ENCODE results near the gene SPAG16. TPM values are rescaled to one million over a fixed set of nuclear protein-coding genes. Genes with fewer than 3 reads are reported as not detected.
"Not testable (repeated sequence)": the region's sequence is repeated elsewhere in the genome, so short reads cannot be mapped to it uniquely, and the experiment has no call there.

Gene SPAG16
- total RNA-seq, 1 experiment from 2014 or later: 28.2 TPM

- Histone ChIP-seq H3K4me3 (no peak overlapping the region), H3K36me3 (no peaks in the 10 kb centered on the region), H3K4me1 (no peaks in the 10 kb centered on the region), H3K27ac (no peak overlapping the region), H3K9me3 (replicated peaks) (no peaks in the 10 kb centered on the region), H3K27me3 (no peaks in the 10 kb centered on the region)
- DNase-seq: no peak
These were observed 601.2 kb downstream of the SPAG16 start for GRCh38 chr2:213885485-213885884.

- no peaks in the 10 kb centered on the region for H3K9me3 ChIP-seq (replicated peaks)
- no peaks in the 10 kb centered on the region for H3K36me3 ChIP-seq
- H3K27me3 ChIP-seq: no peaks in the 10 kb centered on the region
- DNase-seq: no peak
- H3K4me3 ChIP-seq: no peak overlapping the region
- no peak overlapping the region for H3K27ac ChIP-seq
- H3K4me1 ChIP-seq: no peaks in the 10 kb centered on the region
These were observed 630.2 kb downstream of the SPAG16 start for GRCh38 chr2:213914510-213914909.

GRCh38 chr2:213920014-213920413 is 635.8 kb downstream of the SPAG16 start:
- H3K36me3 ChIP-seq: no peaks in the 10 kb centered on the region
- no peaks in the 10 kb centered on the region for H3K27me3 ChIP-seq
- no peak overlapping the region for H3K4me3 ChIP-seq
- H3K27ac ChIP-seq: no peak overlapping the region
- no peaks in the 10 kb centered on the region for H3K4me1 ChIP-seq
- no peaks in the 10 kb centered on the region for H3K9me3 ChIP-seq (replicated peaks)
- DNase-seq: no peak

- H3K4me3 ChIP-seq: no peak overlapping the region
- no peaks in the 10 kb centered on the region for H3K9me3 ChIP-seq (replicated peaks)
- H3K4me1 ChIP-seq: no peaks in the 10 kb centered on the region
- no peaks in the 10 kb centered on the region for H3K36me3 ChIP-seq
- no peaks in the 10 kb centered on the region for H3K27me3 ChIP-seq
- H3K27ac ChIP-seq: no peak overlapping the region
- DNase-seq: no peak
These were observed 639.3 kb downstream of the SPAG16 start for GRCh38 chr2:213923543-213923942.

- Histone ChIP-seq H3K36me3 (no peaks in the 10 kb centered on the region), H3K27me3 (no peaks in the 10 kb centered on the region), H3K4me3 (no peak overlapping the region), H3K27ac (no peak overlapping the region), H3K9me3 (replicated peaks) (no peaks in the 10 kb centered on the region), H3K4me1 (no peaks in the 10 kb centered on the region)
- DNase-seq: peak; percentile 6 to 46
These were observed 650.3 kb downstream of the SPAG16 start for GRCh38 chr2:213934560-213934959.

GRCh38 chr2:213958086-213958485 is 673.8 kb downstream of the SPAG16 start:
- Histone ChIP-seq H3K4me3 (no peak overlapping the region), H3K9me3 (replicated peaks) (no peaks in the 10 kb centered on the region), H3K4me1 (no peaks in the 10 kb centered on the region), H3K27ac (no peak overlapping the region), H3K27me3 (no peaks in the 10 kb centered on the region), H3K36me3 (no peaks in the 10 kb centered on the region)
- DNase-seq: no peak

GRCh38 chr2:213959589-213959988 is 675.3 kb downstream of the SPAG16 start:
- Histone ChIP-seq H3K27ac (no peak overlapping the region), H3K4me3 (no peak overlapping the region), H3K9me3 (replicated peaks) (no peaks in the 10 kb centered on the region), H3K27me3 (no peaks in the 10 kb centered on the region), H3K4me1 (no peaks in the 10 kb centered on the region), H3K36me3 (no peaks in the 10 kb centered on the region)
- no peak for DNase-seq

GRCh38 chr2:213971536-213971935 is 687.3 kb downstream of the SPAG16 start:
- H3K4me3 ChIP-seq: no peak overlapping the region
- no peaks in the 10 kb centered on the region for H3K9me3 ChIP-seq (replicated peaks)
- H3K27ac ChIP-seq: no peak overlapping the region
- no peaks in the 10 kb centered on the region for H3K4me1 ChIP-seq
- no peak for DNase-seq
- H3K36me3 ChIP-seq: no peaks in the 10 kb centered on the region
- H3K27me3 ChIP-seq: no peaks in the 10 kb centered on the region

- Histone ChIP-seq H3K4me3 (no peak overlapping the region), H3K9me3 (replicated peaks) (no peaks in the 10 kb centered on the region), H3K27me3 (no peaks in the 10 kb centered on the region), H3K4me1 (no peaks in the 10 kb centered on the region), H3K36me3 (no peaks in the 10 kb centered on the region), H3K27ac (no peak overlapping the region)
- no peak for DNase-seq
These were observed 696.6 kb downstream of the SPAG16 start for GRCh38 chr2:213980883-213981282.

- Histone ChIP-seq H3K36me3 (no peaks in the 10 kb centered on the region), H3K4me1 (no peaks in the 10 kb centered on the region), H3K9me3 (replicated peaks) (no peaks in the 10 kb centered on the region), H3K27ac (no peak overlapping the region), H3K27me3 (no peaks in the 10 kb centered on the region), H3K4me3 (no peak overlapping the region)
- DNase-seq: no peak
These were observed 704.9 kb downstream of the SPAG16 start for GRCh38 chr2:213989207-213989606.

GRCh38 chr2:213991453-213992108 is 707.3 kb downstream of the SPAG16 start:
- no peak for DNase-seq
- Histone ChIP-seq H3K36me3 (no peaks in the 10 kb centered on the region), H3K27me3 (no peaks in the 10 kb centered on the region), H3K9me3 (replicated peaks) (no peaks in the 10 kb centered on the region), H3K4me1 (no peaks in the 10 kb centered on the region), H3K4me3 (no peak overlapping the region), H3K27ac (no peak overlapping the region)

GRCh38 chr2:213995400-213996105 is 711.3 kb downstream of the SPAG16 start:
- Histone ChIP-seq H3K9me3 (replicated peaks) (no peaks in the 10 kb centered on the region), H3K4me1 (no peaks in the 10 kb centered on the region), H3K4me3 (no peak overlapping the region), H3K36me3 (no peaks in the 10 kb centered on the region), H3K27me3 (no peaks in the 10 kb centered on the region), H3K27ac (no peak overlapping the region)
- no peak for DNase-seq

- not testable (repeated sequence) for DNase-seq; H3K9me3 ChIP-seq (replicated peaks); H3K27me3 ChIP-seq; H3K4me1 ChIP-seq; H3K27ac ChIP-seq; H3K36me3 ChIP-seq; H3K4me3 ChIP-seq
These were observed 714.7 kb downstream of the SPAG16 start for GRCh38 chr2:213998976-213999375.

- Histone ChIP-seq H3K4me3 (no peak overlapping the region), H3K27me3 (no peaks in the 10 kb centered on the region), H3K4me1 (no peaks in the 10 kb centered on the region), H3K36me3 (no peaks in the 10 kb centered on the region), H3K9me3 (replicated peaks) (no peaks in the 10 kb centered on the region), H3K27ac (no peak overlapping the region)
- no peak for DNase-seq
These were observed 720.2 kb downstream of the SPAG16 start for GRCh38 chr2:214004463-214004862.

- peak in 1 of 2 experiments; percentile 9 for DNase-seq
- Histone ChIP-seq H3K4me3 (no peak overlapping the region), H3K27ac (no peak overlapping the region), H3K27me3 (no peaks in the 10 kb centered on the region), H3K4me1 (no peaks in the 10 kb centered on the region), H3K9me3 (replicated peaks) (no peaks in the 10 kb centered on the region), H3K36me3 (no peaks in the 10 kb centered on the region)
These were observed 721.1 kb downstream of the SPAG16 start for GRCh38 chr2:214005337-214005736.

- no peak for DNase-seq
- Histone ChIP-seq H3K27ac (no peak overlapping the region), H3K9me3 (replicated peaks) (no peaks in the 10 kb centered on the region), H3K27me3 (no peaks in the 10 kb centered on the region), H3K4me1 (no peaks in the 10 kb centered on the region), H3K36me3 (no peaks in the 10 kb centered on the region), H3K4me3 (no peak overlapping the region)
These were observed 722.3 kb downstream of the SPAG16 start for GRCh38 chr2:214006601-214007000.

All from SJCRH30 (cell line).